IPS-11a (cell line): ENCODE measurements around the gene DZIP1L.

Experiments used
- H3K4me3 ChIP-seq: one replicate; pipeline ENCODE4 v1.5.1; 2013; ENCODE audit warnings: low read depth, low read length, control low read depth

The DZIP1L gene

GRCh38 chr3:138068579-138069174 is 46.7 kb downstream of the DZIP1L start:
- H3K4me3 ChIP-seq, result no peak overlapping the region

- H3K4me3 ChIP-seq, result no peak overlapping the region
These were observed 47.4 kb downstream of the DZIP1L start for GRCh38 chr3:138068046-138068445.

GRCh38 chr3:138066972-138067371 is 48.4 kb downstream of the DZIP1L start:
- H3K4me3 ChIP-seq, result no peak overlapping the region

GRCh38 chr3:138066383-138066782 is 49.0 kb downstream of the DZIP1L start:
- H3K4me3 ChIP-seq, result no peak overlapping the region

- H3K4me3 ChIP-seq, result no peak overlapping the region
These were observed 49.5 kb downstream of the DZIP1L start for GRCh38 chr3:138065949-138066348.

GRCh38 chr3:138063416-138063815 is 52.0 kb downstream of the DZIP1L start:
- H3K4me3 ChIP-seq, result no peak overlapping the region

- H3K4me3 ChIP-seq, result no peak overlapping the region
These were observed 52.8 kb downstream of the DZIP1L start for GRCh38 chr3:138062626-138063025.

- no peak overlapping the region for H3K4me3 ChIP-seq
These were observed 53.4 kb downstream of the DZIP1L start for GRCh38 chr3:138062037-138062436.

GRCh38 chr3:138060792-138061191 is 54.6 kb downstream of the DZIP1L start:
- H3K4me3 ChIP-seq, result no peak overlapping the region

- no peak overlapping the region for H3K4me3 ChIP-seq
These were observed 56.1 kb downstream of the DZIP1L start for GRCh38 chr3:138059261-138059660.

GRCh38 chr3:138057384-138057783 is 58.0 kb downstream of the DZIP1L start:
- H3K4me3 ChIP-seq, result no peak overlapping the region

GRCh38 chr3:138054057-138054456 is 61.4 kb downstream of the DZIP1L start:
- H3K4me3 ChIP-seq, result no peak overlapping the region

GRCh38 chr3:138051947-138052802 is 63.2 kb downstream of the DZIP1L start:
- H3K4me3 ChIP-seq, result no peak overlapping the region

- no peak overlapping the region for H3K4me3 ChIP-seq
These were observed 66.1 kb downstream of the DZIP1L start for GRCh38 chr3:138049157-138049919.

GRCh38 chr3:138047596-138048158 is 67.7 kb downstream of the DZIP1L start:
- H3K4me3 ChIP-seq, result no peak overlapping the region

- H3K4me3 ChIP-seq, result no peak overlapping the region
These were observed 68.5 kb downstream of the DZIP1L start for GRCh38 chr3:138046955-138047354.

- H3K4me3 ChIP-seq, result no peak overlapping the region
These were observed 69.3 kb downstream of the DZIP1L start for GRCh38 chr3:138046085-138046484.

GRCh38 chr3:138043266-138044029 is 72.0 kb downstream of the DZIP1L start:
- H3K4me3 ChIP-seq, result no peak overlapping the region

- no peak overlapping the region for H3K4me3 ChIP-seq
These were observed 73.4 kb downstream of the DZIP1L start for GRCh38 chr3:138042043-138042442.

- no peak overlapping the region for H3K4me3 ChIP-seq
These were observed 76.5 kb downstream of the DZIP1L start for GRCh38 chr3:138038725-138039462.
